Measurements from ENCODE around the gene MYCT1. TPM values are rescaled to one million over a fixed set of nuclear protein-coding genes. Genes with fewer than 3 reads are reported as not detected.
"Not testable (repeated sequence)": the region's sequence is repeated elsewhere in the genome, so short reads cannot be mapped to it uniquely, and the experiment has no call there.

The MYCT1 gene, protein sequence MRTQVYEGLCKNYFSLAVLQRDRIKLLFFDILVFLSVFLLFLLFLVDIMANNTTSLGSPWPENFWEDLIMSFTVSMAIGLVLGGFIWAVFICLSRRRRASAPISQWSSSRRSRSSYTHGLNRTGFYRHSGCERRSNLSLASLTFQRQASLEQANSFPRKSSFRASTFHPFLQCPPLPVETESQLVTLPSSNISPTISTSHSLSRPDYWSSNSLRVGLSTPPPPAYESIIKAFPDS
- total RNA-seq: 20.6 TPM

GRCh38 chr6:152697634-152698033 is at the start of gene MYCT1:
MYCT1 (plus strand) TSS chr6:152697897; CDS start chr6:152697903, 6 bp downstream.
- intact Hi-C loops (cut with DNase I): no loop called here
- ATAC-seq (no peak), DNase-seq (ENCODE audit: low spot score) (no peak)

- ATAC-seq: peak; percentile 91
- intact Hi-C loops (cut with DNase I): no loop called here
Observed at GRCh38 chr6:152648105-152648504, 49.6 kb upstream of the MYCT1 start.

DNA sequence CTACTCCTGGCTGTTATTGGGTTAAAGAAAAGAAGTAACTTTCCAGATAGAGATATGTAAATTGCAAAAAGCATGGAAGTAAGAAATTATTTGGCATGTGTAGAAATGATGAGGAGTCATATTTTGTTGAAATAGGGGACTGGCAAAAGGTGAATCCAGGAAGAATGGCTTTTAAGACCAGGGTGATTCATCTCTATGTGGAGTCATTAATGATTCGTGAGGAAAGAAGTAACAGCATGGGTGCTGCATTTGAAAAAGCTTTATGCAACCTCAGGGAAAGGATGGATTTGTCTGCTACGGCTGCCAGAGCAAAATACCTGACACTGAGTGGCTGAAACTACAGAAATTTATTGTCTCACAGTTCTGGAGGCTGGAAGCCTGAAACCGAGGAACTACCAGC is 45.7 kb upstream of the MYCT1 start:
- ATAC-seq (no peak), DNase-seq (ENCODE audit: low spot score) (no peak)
- intact Hi-C loops (cut with DNase I): no loop called here

More at GRCh38 chr6:152648105-152648504, 49.6 kb upstream of the MYCT1 start:
- no peak for DNase-seq (ENCODE audit: low spot score)

DNA sequence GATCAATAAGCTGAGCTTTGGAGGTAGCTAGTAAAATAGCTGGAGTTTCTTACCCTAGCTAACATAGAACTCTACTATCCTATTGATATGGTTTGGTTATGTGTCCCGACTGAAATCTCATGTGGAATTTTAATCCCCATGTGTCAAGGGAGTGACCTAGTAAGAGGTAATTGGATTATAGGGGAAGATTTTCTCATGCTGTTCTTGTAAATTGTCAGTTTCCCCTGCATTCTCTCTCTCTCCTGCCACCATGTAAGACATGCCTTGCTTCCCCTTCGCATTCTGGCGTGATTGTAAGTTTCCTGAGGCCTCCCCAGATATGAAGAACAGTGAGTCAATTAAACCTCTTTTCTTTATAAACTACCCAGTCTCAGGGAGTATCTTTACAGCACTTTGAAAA is 35.9 kb upstream of the MYCT1 start:
- ATAC-seq: no peak
- DNase-seq (ENCODE audit: low spot score): no peak
- intact Hi-C loops (cut with DNase I): no loop called here

GRCh38 chr6:152669895-152670294 is 27.8 kb upstream of the MYCT1 start:
- DNase-seq (ENCODE audit: low spot score) (no peak), ATAC-seq (no peak)
- intact Hi-C loops (cut with DNase I): no loop called here

- ATAC-seq: no peak
- intact Hi-C loops (cut with DNase I): no loop called here
- DNase-seq (ENCODE audit: low spot score): no peak
Observed at GRCh38 chr6:152671171-152671570, 26.5 kb upstream of the MYCT1 start.

- DNase-seq (ENCODE audit: low spot score) (no peak), ATAC-seq (no peak)
- intact Hi-C loops (cut with DNase I): no loop called here
Observed at GRCh38 chr6:152673236-152673635, 24.5 kb upstream of the MYCT1 start.

GRCh38 chr6:152680151-152680550 is 17.5 kb upstream of the MYCT1 start:
- ATAC-seq (no peak), DNase-seq (ENCODE audit: low spot score) (no peak)
- intact Hi-C loops (cut with DNase I): no loop called here

- intact Hi-C loops (cut with DNase I): no loop called here
- no peak for ATAC-seq
- no peak for DNase-seq (ENCODE audit: low spot score)
Observed at GRCh38 chr6:152680879-152681517, 16.7 kb upstream of the MYCT1 start.

GRCh38 chr6:152682141-152682540 is 15.6 kb upstream of the MYCT1 start:
- ATAC-seq (no peak), DNase-seq (ENCODE audit: low spot score) (no peak)
- intact Hi-C loops (cut with DNase I): no loop called here

GRCh38 chr6:152682935-152683334 is 14.8 kb upstream of the MYCT1 start:
- DNase-seq (ENCODE audit: low spot score); intact Hi-C loops (cut with DNase I); ATAC-seq: not testable (repeated sequence)

GRCh38 chr6:152685819-152686218 is 11.9 kb upstream of the MYCT1 start:
- DNase-seq (ENCODE audit: low spot score) (no peak), ATAC-seq (no peak)
- intact Hi-C loops (cut with DNase I): no loop called here

DNA sequence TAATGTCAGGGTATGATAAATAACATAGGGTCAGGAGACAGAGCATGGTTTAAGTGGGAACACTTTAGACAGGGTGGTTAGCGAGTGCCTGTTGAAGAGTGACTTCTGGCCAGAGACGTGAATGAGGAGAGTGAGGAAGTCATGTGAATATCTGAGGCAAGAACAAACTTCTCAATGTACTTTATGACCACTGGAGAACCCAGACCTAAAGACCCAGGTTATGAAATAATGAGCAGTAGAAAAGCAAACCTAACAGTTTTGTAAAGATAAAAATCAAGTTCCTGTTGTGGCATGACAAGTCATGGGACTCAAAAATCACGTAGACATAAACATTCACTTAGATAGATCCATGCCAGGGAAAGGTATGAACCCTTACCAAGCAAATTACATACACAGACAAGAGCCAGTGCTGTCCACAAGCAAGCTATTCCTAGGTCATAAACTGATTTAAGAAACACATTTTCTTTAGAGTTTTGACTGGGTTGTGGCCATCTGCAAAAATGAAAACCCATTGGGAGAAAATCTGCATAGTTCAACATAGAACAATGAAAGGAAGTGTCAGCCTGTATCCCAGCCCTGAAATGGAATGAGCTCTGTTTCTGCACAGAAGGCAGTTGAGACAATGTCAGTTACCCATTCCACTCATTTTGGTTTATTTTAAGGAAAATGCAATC is 2.2 kb upstream of the MYCT1 start:
- DNase-seq (ENCODE audit: low spot score): no peak
- no peak for ATAC-seq
- intact Hi-C loops (cut with DNase I): no loop called here

GRCh38 chr6:152696522-152696921 is 1.2 kb upstream of the MYCT1 start:
- intact Hi-C loops (cut with DNase I): no loop called here
- DNase-seq (ENCODE audit: low spot score) (no peak), ATAC-seq (no peak)

- no peak for ATAC-seq
- no peak for DNase-seq (ENCODE audit: low spot score)
Observed at GRCh38 chr6:152698692-152699091, 995 bp downstream of the MYCT1 start.

DNA sequence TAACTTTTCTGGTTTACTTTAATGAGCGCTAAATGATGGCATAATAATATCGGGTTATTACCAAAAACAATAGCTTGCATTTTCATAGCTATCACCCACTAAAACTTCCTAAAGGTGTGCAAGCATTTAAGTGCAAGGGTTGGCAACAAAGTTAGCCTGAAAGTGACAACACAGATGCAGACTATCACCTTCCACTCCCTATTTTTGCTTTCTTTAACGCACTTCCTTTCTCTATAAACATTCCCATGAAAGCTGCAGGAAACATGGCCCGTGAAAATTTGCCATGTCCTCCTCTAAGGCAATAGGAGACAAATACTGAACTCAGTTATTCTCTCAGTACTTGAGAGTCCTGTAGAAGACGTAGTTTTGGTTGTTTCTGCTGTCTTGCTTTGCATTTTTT is 2.7 kb downstream of the MYCT1 start:
- DNase-seq (ENCODE audit: low spot score): no peak
- no peak for ATAC-seq
- intact Hi-C loops (cut with DNase I): no loop called here

More at GRCh38 chr6:152698692-152699091, 995 bp downstream of the MYCT1 start:
- intact Hi-C loops (cut with DNase I): no loop called here

DNA sequence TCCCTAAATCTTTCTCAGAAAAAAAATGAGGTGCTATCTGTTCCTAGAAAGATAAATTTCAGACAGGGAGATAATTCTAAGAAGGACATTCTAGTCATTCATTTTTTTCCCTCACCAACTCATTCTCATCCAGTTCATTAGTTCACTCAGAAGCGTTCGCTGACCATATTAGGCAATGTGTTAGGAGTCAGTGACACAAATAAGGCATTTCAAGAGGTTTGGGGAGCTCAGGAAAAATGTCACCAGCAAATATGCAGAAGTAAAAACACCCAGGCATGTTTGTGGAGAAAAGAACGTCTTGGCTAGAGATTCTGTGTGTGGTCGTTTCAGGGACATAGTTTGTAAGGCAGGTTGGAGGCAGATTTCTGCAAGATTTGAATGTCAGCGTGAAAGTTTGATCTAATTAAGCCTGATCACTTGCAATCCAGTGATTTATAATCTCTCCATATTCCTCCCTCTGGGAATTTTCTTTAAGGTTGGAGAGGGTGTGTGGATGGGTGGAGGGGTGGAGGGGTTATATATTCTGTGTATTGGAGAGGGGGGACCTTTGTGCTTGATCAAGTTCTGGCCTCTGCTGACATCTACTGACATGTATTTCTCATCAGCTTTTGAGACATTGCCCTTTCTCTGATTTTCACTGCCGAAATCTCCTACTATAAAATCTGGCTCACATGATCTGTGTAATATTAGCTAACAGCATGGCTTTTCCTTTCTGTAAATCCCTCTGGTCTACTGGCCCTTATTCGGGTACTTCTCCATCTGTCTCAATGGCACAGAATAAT is 3.6 kb downstream of the MYCT1 start:
- ATAC-seq: no peak
- DNase-seq (ENCODE audit: low spot score): no peak
- intact Hi-C loops (cut with DNase I): no loop called here

- intact Hi-C loops (cut with DNase I): no loop called here
- DNase-seq (ENCODE audit: low spot score) (no peak), ATAC-seq (no peak)
Observed at GRCh38 chr6:152701863-152702401, 4.2 kb downstream of the MYCT1 start.

DNA sequence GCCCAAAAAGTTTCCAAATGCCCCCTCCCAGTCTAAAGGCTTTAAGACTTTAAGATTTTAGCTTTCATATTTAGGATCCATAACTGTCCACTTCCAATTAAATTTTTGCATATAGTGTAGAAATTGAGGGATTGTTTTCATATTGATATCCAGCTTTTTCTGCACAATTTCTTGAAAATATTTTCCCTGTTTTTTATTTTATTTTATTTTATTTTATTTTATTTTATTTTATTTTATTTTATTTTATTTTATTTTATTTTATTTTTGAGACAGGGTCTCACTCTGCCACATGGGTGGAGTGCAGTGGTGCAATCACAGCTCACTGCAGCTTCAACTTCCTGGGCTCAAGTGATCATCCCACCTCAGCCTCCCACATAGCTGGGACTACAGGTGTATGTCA is 6.1 kb downstream of the MYCT1 start:
- ATAC-seq; intact Hi-C loops (cut with DNase I): not testable (repeated sequence)

More for the DNA sequence above, 6.1 kb downstream of the MYCT1 start:
- DNase-seq (ENCODE audit: low spot score): not testable (repeated sequence)

Data from sciatic nerve (tissue), 2 donors.